ENCODE data around the gene TP53TG5. TPM values are rescaled to one million over a fixed set of nuclear protein-coding genes. Genes with fewer than 3 reads are reported as not detected.

The TP53TG5 gene
- total and polyA plus RNA-seq, 2 of the 8 experiments (the other 6 are each of a cell fraction or from before 2014, with no cell fraction given), result not detected

- no peak for TF ChIP-seq SIX5 (IDR thresholded peaks at IDR 0.05; ENCODE audit: low read depth, low read length)
- no peak for TF ChIP-seq PHF8 (conservative IDR thresholded peaks at IDR 0.05; ENCODE audit: low read depth, low read length)
Measured at GRCh38 chr20:45392733-45393132, 14.6 kb upstream of the TP53TG5 start (continued).

All from H1 (cell line).